ENCODE results near the gene PPID. TPM values are rescaled to one million over a fixed set of nuclear protein-coding genes. Genes with fewer than 3 reads are reported as not detected.
A peak's percentile ranks its signal among the peaks of the same experiment; 100 is the strongest.

The PPID gene
- total RNA-seq, 1 donor from 2014 or later = 20.0 TPM

DNA sequence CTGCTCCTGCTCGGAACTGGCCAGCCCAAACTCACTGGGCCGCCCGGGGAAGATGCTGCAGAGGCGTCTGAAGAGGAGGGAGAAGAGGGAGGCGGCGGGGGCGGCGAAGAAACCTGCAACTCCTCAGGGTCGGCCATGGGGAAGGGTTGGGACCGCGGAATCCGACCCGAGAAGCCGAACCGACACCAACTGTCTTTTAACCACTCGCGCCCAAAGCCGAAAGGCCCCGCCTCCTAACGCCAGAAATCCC, 51.6 kb downstream of the PPID start, which contains the start of gene C4orf46:
TSS of gene C4orf46 (minus strand) at position 223 of the 250 bp plus-strand sequence. CDS start at position 137, 86 bp downstream.
- Mint-ChIP-seq H3K9me3 (ENCODE audit: low read depth) (no peaks in the 10 kb centered on the region), H3K4me1 (ENCODE audit: low read depth) (peaks cover 23% of the 10 kb centered on the region), H3K27ac (ENCODE audit: unreplicated experiment) (peak within 1 kb of the TSS; percentile 98), H3K27me3 (ENCODE audit: low read depth) (no peaks in the 10 kb centered on the region), H3K36me3 (ENCODE audit: low read depth) (no peaks in the 10 kb centered on the region), H3K4me3 (ENCODE audit: unreplicated experiment) (peak within 1 kb of the TSS; percentile 96)
- TF ChIP-seq, protein P1, sequence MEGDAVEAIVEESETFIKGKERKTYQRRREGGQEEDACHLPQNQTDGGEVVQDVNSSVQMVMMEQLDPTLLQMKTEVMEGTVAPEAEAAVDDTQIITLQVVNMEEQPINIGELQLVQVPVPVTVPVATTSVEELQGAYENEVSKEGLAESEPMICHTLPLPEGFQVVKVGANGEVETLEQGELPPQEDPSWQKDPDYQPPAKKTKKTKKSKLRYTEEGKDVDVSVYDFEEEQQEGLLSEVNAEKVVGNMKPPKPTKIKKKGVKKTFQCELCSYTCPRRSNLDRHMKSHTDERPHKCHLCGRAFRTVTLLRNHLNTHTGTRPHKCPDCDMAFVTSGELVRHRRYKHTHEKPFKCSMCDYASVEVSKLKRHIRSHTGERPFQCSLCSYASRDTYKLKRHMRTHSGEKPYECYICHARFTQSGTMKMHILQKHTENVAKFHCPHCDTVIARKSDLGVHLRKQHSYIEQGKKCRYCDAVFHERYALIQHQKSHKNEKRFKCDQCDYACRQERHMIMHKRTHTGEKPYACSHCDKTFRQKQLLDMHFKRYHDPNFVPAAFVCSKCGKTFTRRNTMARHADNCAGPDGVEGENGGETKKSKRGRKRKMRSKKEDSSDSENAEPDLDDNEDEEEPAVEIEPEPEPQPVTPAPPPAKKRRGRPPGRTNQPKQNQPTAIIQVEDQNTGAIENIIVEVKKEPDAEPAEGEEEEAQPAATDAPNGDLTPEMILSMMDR (IDR thresholded peaks at IDR 0.05) = no peak
- DNase-seq (ENCODE audit: low spot score) = peak; percentile 90

GRCh38 chr4:158670975-158671664, 52.1 kb downstream of the PPID start:
- DNase-seq (ENCODE audit: low spot score) = no peak
- Mint-ChIP-seq H3K27ac (ENCODE audit: unreplicated experiment) (peak overlapping the region; percentile 98), H3K4me1 (ENCODE audit: low read depth) (peaks cover 23% of the 10 kb centered on the region), H3K27me3 (ENCODE audit: low read depth) (no peaks in the 10 kb centered on the region), H3K4me3 (ENCODE audit: unreplicated experiment) (peak overlapping the region; percentile 96), H3K9me3 (ENCODE audit: low read depth) (no peaks in the 10 kb centered on the region), H3K36me3 (ENCODE audit: low read depth) (no peaks in the 10 kb centered on the region)
- TF ChIP-seq, protein P1 (IDR thresholded peaks at IDR 0.05) = no peak

DNA sequence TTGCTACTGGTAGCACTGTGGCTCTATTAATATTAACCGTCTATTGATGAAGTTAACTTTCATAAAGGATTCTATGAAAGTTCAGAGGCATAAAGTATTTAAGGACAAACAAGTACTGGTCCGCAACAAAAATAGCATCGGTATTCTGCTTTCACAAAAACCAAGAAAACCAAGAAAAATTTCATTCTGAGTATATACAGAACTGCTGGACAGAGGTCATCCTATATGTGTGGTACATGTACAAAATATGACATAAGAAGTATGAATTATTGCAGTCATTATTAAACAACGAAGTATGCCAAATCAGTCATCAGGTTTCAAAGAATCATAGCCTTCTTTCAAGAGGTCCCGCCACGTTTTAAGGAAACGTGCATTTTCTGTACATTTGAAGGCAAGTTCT, 53.9 kb downstream of the PPID start:
- Mint-ChIP-seq H3K9me3 (ENCODE audit: low read depth) (no peaks in the 10 kb centered on the region), H3K27ac (ENCODE audit: unreplicated experiment) (no peak overlapping the region), H3K27me3 (ENCODE audit: low read depth) (no peaks in the 10 kb centered on the region), H3K4me3 (ENCODE audit: unreplicated experiment) (no peak overlapping the region), H3K4me1 (ENCODE audit: low read depth) (peaks cover 23% of the 10 kb centered on the region), H3K36me3 (ENCODE audit: low read depth) (peaks cover 3% of the 10 kb centered on the region)
- no peak for DNase-seq (ENCODE audit: low spot score)
- TF ChIP-seq, protein P1 (IDR thresholded peaks at IDR 0.05) = no peak

DNA sequence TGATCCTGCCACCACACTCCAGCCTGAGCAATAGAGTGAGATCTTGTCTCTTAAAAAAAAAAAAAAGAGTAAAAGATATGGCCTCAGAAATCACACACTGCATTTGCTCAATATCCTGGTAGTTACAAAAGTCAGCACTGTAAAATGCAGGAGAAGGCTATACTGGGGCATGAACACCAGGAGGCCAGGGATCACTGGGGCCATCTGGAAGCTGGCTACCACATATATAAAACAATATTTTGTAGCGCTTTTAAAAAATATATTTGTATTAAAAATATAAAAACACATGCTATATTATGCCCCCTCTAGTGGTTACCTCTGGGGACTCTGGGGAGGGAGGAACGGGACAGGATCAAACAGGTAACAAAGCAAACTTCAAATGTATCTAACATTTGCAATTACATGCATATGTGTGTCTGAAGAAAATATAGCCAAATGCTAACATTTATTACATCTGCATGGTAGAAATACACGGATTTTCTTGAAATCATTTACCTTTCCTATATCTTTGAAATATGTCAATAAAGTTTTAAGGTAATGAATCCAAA, 55.5 kb downstream of the PPID start:
- TF ChIP-seq, protein P1 (IDR thresholded peaks at IDR 0.05) = peak; percentile 78
- no peaks in the 10 kb centered on the region for H3K9me3 Mint-ChIP-seq (ENCODE audit: low read depth)

GRCh38 chr4:158666892-158667291, 56.3 kb downstream of the PPID start:
- no peak for DNase-seq (ENCODE audit: low spot score)
- TF ChIP-seq, protein P1 (IDR thresholded peaks at IDR 0.05) = no peak
- H3K9me3 Mint-ChIP-seq (ENCODE audit: low read depth) = no peaks in the 10 kb centered on the region
- no peaks in the 10 kb centered on the region for H3K27me3 Mint-ChIP-seq (ENCODE audit: low read depth)
- H3K27ac Mint-ChIP-seq (ENCODE audit: unreplicated experiment) = no peak overlapping the region
- H3K36me3 Mint-ChIP-seq (ENCODE audit: low read depth) = peaks cover 3% of the 10 kb centered on the region
- H3K4me3 Mint-ChIP-seq (ENCODE audit: unreplicated experiment) = no peak overlapping the region
- peaks cover 13% of the 10 kb centered on the region for H3K4me1 Mint-ChIP-seq (ENCODE audit: low read depth)

More for the DNA sequence above, 55.5 kb downstream of the PPID start:
- H3K27me3 Mint-ChIP-seq (ENCODE audit: low read depth) = no peaks in the 10 kb centered on the region
- peaks cover 3% of the 10 kb centered on the region for H3K36me3 Mint-ChIP-seq (ENCODE audit: low read depth)
- peaks cover 21% of the 10 kb centered on the region for H3K4me1 Mint-ChIP-seq (ENCODE audit: low read depth)
- DNase-seq (ENCODE audit: low spot score) = no peak
- no peak overlapping the region for H3K27ac Mint-ChIP-seq (ENCODE audit: unreplicated experiment)
- no peak overlapping the region for H3K4me3 Mint-ChIP-seq (ENCODE audit: unreplicated experiment)

Measured in chondrocyte (in vitro differentiated cells).